A549 (cell line): ENCODE measurements around the gene HYAL4. TPM values are rescaled to one million over a fixed set of nuclear protein-coding genes. Genes with fewer than 3 reads are reported as not detected.
A peak's percentile ranks its signal among the peaks of the same experiment; 100 is the strongest.

Experiments
- ATAC-seq, 2 experiments: fragments of 200-7000 bp in 1 of 2; fragments of >200 bp in 1 of 2; cut with Nextera tagmentation in 1 of 2; cut with Tn5 transposase in 1 of 2; 3 replicates each; pipeline versions ENCODE4 v1.8.0 to v1.9.1; 2018 to 2020; ENCODE audit warnings: mild to moderate bottlenecking in 1 of 2, moderate library complexity in 1 of 2
- CTCF ChIA-PET: fragments of 300-600 bp; sonication (Branson Sonifier 250); formaldehyde crosslinking; extraction: SDS; loops from one replicate; lab custom pipeline; 2021; ENCODE audit warnings: antibody characterized with exemption, inconsistent platforms; lab: Yijun Ruan, JAX
- POLR2A ChIA-PET: fragments of 350-600 bp; formaldehyde crosslinking; extraction: SDS; loops from one replicate; lab custom pipeline; 2021; ENCODE audit warnings: antibody characterized with exemption, inconsistent platforms; lab: Yijun Ruan, JAX
- DNase-seq, 2 experiments: peaks; one replicate each; pipeline versions ENCODE4 v3.0.0 to v3.0.0-alpha.2; 2011 to 2016; ENCODE audit warnings: low read depth in 1 of 2, low spot score in 1 of 2
- FAIRE-seq: peaks from 2 replicates; lab custom pipeline; 2011; peaks lifted over from hg19 to GRCh38; lab: Jason Lieb, UNC
- H3K27ac ChIP-seq, 2 experiments: fragments of >200 bp; sonication (Bioruptor Twin); formaldehyde crosslinking; 3 replicates each; pipeline ENCODE4 v1.5.1; 2016 to 2017
- H3K4me1 ChIP-seq: fragments of >200 bp; sonication (Bioruptor Twin); formaldehyde crosslinking; 3 replicates; pipeline ENCODE4 v1.6.1; 2016
- H3K4me2 ChIP-seq: fragments of >200 bp; sonication (Bioruptor Twin); formaldehyde crosslinking; 3 replicates; pipeline ENCODE4 v1.6.1; 2016
- H3K4me3 ChIP-seq: fragments of >200 bp; sonication (Bioruptor Twin); formaldehyde crosslinking; 3 replicates; pipeline ENCODE4 v1.5.1; 2016
- H3K9me3 ChIP-seq: fragments of >200 bp; sonication (Bioruptor Twin); formaldehyde crosslinking; 3 replicates; pipeline ENCODE4 v1.6.1; 2016
- BHLHE40 ChIP-seq: IDR thresholded peaks from 2 replicates; pipeline ENCODE4 v1.6.1; 2012; ENCODE audit warnings: low read depth, low read length, inconsistent platforms
- CBX2 ChIP-seq: fragments of 200-600 bp; sonication (generic); IDR thresholded peaks from 2 replicates; pipeline ENCODE4 v1.6.1; 2016; ENCODE audit warnings: low read depth, mild to moderate bottlenecking, borderline replicate concordance
- CHD2 ChIP-seq: fragments of 150-350 bp; IDR thresholded peaks from 2 replicates; pipeline ENCODE4 v1.6.1; 2014; ENCODE audit warnings: low read length; ENCODE audit not compliant: partially characterized antibody
- EHF ChIP-seq: fragments of 250-450 bp; sonication (Bioruptor Pico); IDR thresholded peaks from 2 replicates; pipeline ENCODE4 v1.5.0; 2020; ENCODE audit warnings: mild to moderate bottlenecking
- ESRRA ChIP-seq: fragments of 150-350 bp; IDR thresholded peaks from 2 replicates; pipeline ENCODE4 v1.6.1; 2014; ENCODE audit warnings: mild to moderate bottlenecking, low read length, borderline replicate concordance
- HOXB5 ChIP-seq: fragments of 250-450 bp; sonication (Bioruptor Pico); IDR thresholded peaks from 2 replicates; pipeline ENCODE4 v1.5.0; 2020; ENCODE audit warnings: mild to moderate bottlenecking, moderate library complexity
- KDM1A ChIP-seq: fragments of 200-600 bp; sonication (generic); IDR thresholded peaks from 2 replicates; pipeline ENCODE4 v1.6.1; 2016; ENCODE audit warnings: low read depth, mild to moderate bottlenecking
- MAFK ChIP-seq: fragments of 450-650 bp; IDR thresholded peaks from 2 replicates; pipeline ENCODE4 v1.6.1; 2014; ENCODE audit not compliant: partially characterized antibody
- MAZ ChIP-seq: fragments of 150-350 bp; IDR thresholded peaks from 2 replicates; pipeline ENCODE4 v1.6.1; 2014; ENCODE audit warnings: antibody characterized with exemption, low read depth, low read length, borderline replicate concordance
- MYC ChIP-seq: IDR thresholded peaks from 2 replicates; pipeline ENCODE4 v1.6.1; 2012; ENCODE audit warnings: mild to moderate bottlenecking, inconsistent platforms, low read length, improper control_type of control experiment, borderline replicate concordance
- PHF8 ChIP-seq: fragments of 200-600 bp; sonication (generic); IDR thresholded peaks from 2 replicates; pipeline ENCODE4 v1.6.1; 2016; ENCODE audit warnings: low read depth, mild to moderate bottlenecking, antibody characterized with exemption, moderate library complexity, borderline replicate concordance
- RAD21 ChIP-seq, 2 experiments: fragments of >200 bp in 1 of 2; sonication (Bioruptor Twin) in 1 of 2; formaldehyde crosslinking in 1 of 2; IDR thresholded peaks in 1 of 2; conservative IDR thresholded peaks in 1 of 2; 2 replicates in 1 of 2; 3 replicates in 1 of 2; pipeline ENCODE4 v1.6.1; 2012 to 2018; ENCODE audit warnings: inconsistent platforms in 1 of 2
- RFX5 ChIP-seq: fragments of 450-650 bp; IDR thresholded peaks from 2 replicates; pipeline ENCODE4 v1.7.1; 2014; ENCODE audit warnings: antibody characterized with exemption, mild to moderate bottlenecking, moderate library complexity
- SREBF2 ChIP-seq: fragments of 450-650 bp; IDR thresholded peaks from 2 replicates; pipeline ENCODE4 v1.6.1; 2014; ENCODE audit warnings: mild to moderate bottlenecking, moderate library complexity
- TFCP2L1 ChIP-seq: fragments of 250-450 bp; sonication (Bioruptor Pico); IDR thresholded peaks from 2 replicates; pipeline ENCODE4 v1.5.0; 2021; ENCODE audit warnings: mild to moderate bottlenecking
- TP53 ChIP-seq: fragments of 250-450 bp; sonication (Bioruptor Pico); IDR thresholded peaks from 2 replicates; pipeline ENCODE4 v1.5.0; 2021; ENCODE audit warnings: mild to moderate bottlenecking, moderate library complexity
- ZNF302 ChIP-seq: fragments of 250-450 bp; sonication (Bioruptor Pico); IDR thresholded peaks from 2 replicates; pipeline ENCODE4 v1.9.0; 2021; ENCODE audit warnings: inconsistent platforms, mild to moderate bottlenecking, moderate library complexity
- WGBS: methylation state at CpG from one replicate; pipeline ENCODE4 v1.1.6; 2017; ENCODE audit errors: missing lambda C conversion rate; 5-methylcytosine and 5-hydroxymethylcytosine counted together
- polyA minus RNA-seq: library from RNA; depleted of rRNA, polyadenylated mRNA; stranded (reverse); fragments of >200 nt; gene quantifications from 2 replicates; pipeline ENCODE4 v1.2.3, GENCODE V29; 2011; rRNA and poly(A)+ RNA removed
- polyA plus RNA-seq, 4 experiments: library from polyadenylated mRNA; depleted of rRNA in 3 of 4; stranded (reverse); fragments of >200 nt; fragmentation: RNase III in 1 of 4; extraction: RNeasy Plus Mini Kit Qiagen cat#74134 plus additional on column Dnase treatment in 1 of 4; gene quantifications; 2 replicates in 3 of 4; 3 replicates in 1 of 4; pipeline ENCODE4 v1.2.3, GENCODE V29; 2011 to 2017
- TF ChIP-seq, protein P1 (sequence below): fragments of 200-600 bp; sonication (generic); IDR thresholded peaks from 2 replicates; pipeline ENCODE4 v1.6.1; 2016; ENCODE audit warnings: antibody characterized with exemption, mild to moderate bottlenecking, moderate library complexity
- TF ChIP-seq, protein P2 (sequence below): fragments of 150-350 bp; IDR thresholded peaks from 2 replicates; pipeline ENCODE4 v1.6.1; 2014; ENCODE audit warnings: low read depth, mild to moderate bottlenecking, low read length
- TF ChIP-seq, protein P3 (sequence below): fragments of >200 bp; sonication (Bioruptor Twin); formaldehyde crosslinking; IDR thresholded peaks from 3 replicates; pipeline ENCODE4 v1.5.1; 2016
- TF ChIP-seq, protein P4 (sequence below): IDR thresholded peaks from 2 replicates; pipeline ENCODE4 v1.6.1; 2012

Gene HYAL4, protein sequence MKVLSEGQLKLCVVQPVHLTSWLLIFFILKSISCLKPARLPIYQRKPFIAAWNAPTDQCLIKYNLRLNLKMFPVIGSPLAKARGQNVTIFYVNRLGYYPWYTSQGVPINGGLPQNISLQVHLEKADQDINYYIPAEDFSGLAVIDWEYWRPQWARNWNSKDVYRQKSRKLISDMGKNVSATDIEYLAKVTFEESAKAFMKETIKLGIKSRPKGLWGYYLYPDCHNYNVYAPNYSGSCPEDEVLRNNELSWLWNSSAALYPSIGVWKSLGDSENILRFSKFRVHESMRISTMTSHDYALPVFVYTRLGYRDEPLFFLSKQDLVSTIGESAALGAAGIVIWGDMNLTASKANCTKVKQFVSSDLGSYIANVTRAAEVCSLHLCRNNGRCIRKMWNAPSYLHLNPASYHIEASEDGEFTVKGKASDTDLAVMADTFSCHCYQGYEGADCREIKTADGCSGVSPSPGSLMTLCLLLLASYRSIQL
- polyA plus RNA-seq (2011; rRNA removed): 0.16 and 0.30 TPM in 2 replicates
- 0.05 TPM in 1 of 2 replicates, not detected in the other for polyA plus RNA-seq (2012; cell fraction: cytosol; rRNA removed)
- not detected in 2 replicates for polyA plus RNA-seq (2012; cell fraction: nucleus; rRNA removed)
- polyA plus RNA-seq (2017; fragmentation: RNase III; extraction: RNeasy Plus Mini Kit Qiagen cat#74134 plus additional on column Dnase treatment): 0.05 TPM in 1 of 3 replicates, not detected in the others
- polyA minus RNA-seq: not detected in 2 replicates

DNA sequence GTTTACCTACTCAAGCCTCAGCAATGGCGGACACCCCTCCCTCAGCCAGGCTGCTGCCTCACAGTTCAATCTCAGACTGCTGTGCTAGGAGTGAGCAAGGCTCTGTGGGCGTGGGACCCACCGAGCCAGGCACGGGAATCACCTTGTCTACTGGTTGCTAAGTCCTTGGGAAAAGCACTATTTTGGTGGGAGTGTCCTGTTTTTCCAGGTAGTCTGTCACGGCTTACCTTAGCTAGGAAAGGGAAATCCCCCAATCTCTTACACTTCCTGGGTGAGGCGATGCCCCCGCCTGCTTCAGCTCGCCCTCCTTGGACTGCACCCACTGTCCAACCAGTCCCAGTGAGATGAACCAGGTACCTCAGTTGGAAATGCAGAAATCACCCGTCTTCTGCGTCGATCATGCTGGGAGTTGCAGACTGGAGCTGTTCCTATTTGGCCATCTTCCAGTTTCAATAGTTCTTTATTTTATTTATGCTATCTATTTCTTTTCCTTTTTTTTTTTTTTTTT, at the start of gene HYAL4:
Gene HYAL4, plus strand, starts transcription at position 458 of the 508 bp plus-strand sequence. CDS start 23,105 bp downstream, outside the sequence.
- H3K4me3 ChIP-seq: no peak within 1 kb of the TSS
- FAIRE-seq: no peak

DNA sequence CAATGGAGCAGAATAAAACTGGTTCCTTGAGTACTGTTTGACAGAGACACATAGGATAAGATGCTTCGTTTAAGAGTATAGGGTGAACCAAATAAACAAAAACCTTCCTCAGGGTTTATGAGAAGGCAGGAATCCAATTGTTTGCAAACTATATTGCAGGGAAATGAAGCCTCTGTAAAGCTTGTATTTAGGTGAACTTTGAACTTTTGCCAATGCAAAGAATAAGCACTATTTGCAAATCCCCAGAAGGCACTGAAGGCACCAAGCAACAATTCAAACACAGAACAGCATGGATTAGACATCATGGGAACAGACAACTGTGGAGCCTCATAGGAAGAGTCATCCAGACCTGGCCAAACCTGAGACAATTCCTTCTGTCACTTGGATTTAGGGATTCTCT, 49.1 kb upstream of the HYAL4 start:
- CTCF ChIA-PET: interaction anchor here (1.0 to 5.4 kb wide), 3 partner anchors 69 to 76 kb away, joined by 3 to 75 read pairs (median 5); no protein-coding TSS in a partner anchor
- POLR2A ChIA-PET: no interaction called here
- no peak for FAIRE-seq

More for the DNA sequence above, at the start of gene HYAL4:
- ATAC-seq: no peak
- POLR2A ChIA-PET: no interaction called here
- Histone ChIP-seq H3K4me1 (0 out of 3 replicates have a peak, but pooled peaks cover 5% of the 10 kb centered on the region), H3K27ac (no peak within 1 kb of the TSS), H3K4me2 (peak within 1 kb of the TSS; percentile 29; the same call in 1 of the 3 replicates), H3K9me3 (no peaks in the 10 kb centered on the region; the same call in 2 of the 3 replicates)
- WGBS: 77% methylated on average over 11 of the region's 11 CpGs
- DNase-seq: no peak
- no peak for TF ChIP-seq RAD21 (conservative IDR thresholded peaks at IDR 0.05 in 1 of 2, IDR thresholded peaks at IDR 0.05 in 1 of 2)
- TF ChIP-seq EHF (CRISPR knock-in tag): no peak
- TF ChIP-seq, protein P1, sequence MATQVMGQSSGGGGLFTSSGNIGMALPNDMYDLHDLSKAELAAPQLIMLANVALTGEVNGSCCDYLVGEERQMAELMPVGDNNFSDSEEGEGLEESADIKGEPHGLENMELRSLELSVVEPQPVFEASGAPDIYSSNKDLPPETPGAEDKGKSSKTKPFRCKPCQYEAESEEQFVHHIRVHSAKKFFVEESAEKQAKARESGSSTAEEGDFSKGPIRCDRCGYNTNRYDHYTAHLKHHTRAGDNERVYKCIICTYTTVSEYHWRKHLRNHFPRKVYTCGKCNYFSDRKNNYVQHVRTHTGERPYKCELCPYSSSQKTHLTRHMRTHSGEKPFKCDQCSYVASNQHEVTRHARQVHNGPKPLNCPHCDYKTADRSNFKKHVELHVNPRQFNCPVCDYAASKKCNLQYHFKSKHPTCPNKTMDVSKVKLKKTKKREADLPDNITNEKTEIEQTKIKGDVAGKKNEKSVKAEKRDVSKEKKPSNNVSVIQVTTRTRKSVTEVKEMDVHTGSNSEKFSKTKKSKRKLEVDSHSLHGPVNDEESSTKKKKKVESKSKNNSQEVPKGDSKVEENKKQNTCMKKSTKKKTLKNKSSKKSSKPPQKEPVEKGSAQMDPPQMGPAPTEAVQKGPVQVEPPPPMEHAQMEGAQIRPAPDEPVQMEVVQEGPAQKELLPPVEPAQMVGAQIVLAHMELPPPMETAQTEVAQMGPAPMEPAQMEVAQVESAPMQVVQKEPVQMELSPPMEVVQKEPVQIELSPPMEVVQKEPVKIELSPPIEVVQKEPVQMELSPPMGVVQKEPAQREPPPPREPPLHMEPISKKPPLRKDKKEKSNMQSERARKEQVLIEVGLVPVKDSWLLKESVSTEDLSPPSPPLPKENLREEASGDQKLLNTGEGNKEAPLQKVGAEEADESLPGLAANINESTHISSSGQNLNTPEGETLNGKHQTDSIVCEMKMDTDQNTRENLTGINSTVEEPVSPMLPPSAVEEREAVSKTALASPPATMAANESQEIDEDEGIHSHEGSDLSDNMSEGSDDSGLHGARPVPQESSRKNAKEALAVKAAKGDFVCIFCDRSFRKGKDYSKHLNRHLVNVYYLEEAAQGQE: no peak
- no peak for TF ChIP-seq KDM1A
- TF ChIP-seq, protein P2, sequence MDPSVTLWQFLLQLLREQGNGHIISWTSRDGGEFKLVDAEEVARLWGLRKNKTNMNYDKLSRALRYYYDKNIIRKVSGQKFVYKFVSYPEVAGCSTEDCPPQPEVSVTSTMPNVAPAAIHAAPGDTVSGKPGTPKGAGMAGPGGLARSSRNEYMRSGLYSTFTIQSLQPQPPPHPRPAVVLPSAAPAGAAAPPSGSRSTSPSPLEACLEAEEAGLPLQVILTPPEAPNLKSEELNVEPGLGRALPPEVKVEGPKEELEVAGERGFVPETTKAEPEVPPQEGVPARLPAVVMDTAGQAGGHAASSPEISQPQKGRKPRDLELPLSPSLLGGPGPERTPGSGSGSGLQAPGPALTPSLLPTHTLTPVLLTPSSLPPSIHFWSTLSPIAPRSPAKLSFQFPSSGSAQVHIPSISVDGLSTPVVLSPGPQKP: no peak
- no peak for TF ChIP-seq HOXB5 (CRISPR knock-in tag)
- TF ChIP-seq, protein P3, sequence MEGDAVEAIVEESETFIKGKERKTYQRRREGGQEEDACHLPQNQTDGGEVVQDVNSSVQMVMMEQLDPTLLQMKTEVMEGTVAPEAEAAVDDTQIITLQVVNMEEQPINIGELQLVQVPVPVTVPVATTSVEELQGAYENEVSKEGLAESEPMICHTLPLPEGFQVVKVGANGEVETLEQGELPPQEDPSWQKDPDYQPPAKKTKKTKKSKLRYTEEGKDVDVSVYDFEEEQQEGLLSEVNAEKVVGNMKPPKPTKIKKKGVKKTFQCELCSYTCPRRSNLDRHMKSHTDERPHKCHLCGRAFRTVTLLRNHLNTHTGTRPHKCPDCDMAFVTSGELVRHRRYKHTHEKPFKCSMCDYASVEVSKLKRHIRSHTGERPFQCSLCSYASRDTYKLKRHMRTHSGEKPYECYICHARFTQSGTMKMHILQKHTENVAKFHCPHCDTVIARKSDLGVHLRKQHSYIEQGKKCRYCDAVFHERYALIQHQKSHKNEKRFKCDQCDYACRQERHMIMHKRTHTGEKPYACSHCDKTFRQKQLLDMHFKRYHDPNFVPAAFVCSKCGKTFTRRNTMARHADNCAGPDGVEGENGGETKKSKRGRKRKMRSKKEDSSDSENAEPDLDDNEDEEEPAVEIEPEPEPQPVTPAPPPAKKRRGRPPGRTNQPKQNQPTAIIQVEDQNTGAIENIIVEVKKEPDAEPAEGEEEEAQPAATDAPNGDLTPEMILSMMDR: no peak
- no peak for TF ChIP-seq SREBF2
- no peak for TF ChIP-seq PHF8
- no peak for TF ChIP-seq CBX2
- TF ChIP-seq TP53: no peak
- no peak for TF ChIP-seq BHLHE40
- no peak for TF ChIP-seq RFX5
- CTCF ChIA-PET: interaction anchor here (0.6 to 3.9 kb wide), 5 partner anchors 21 to 96 kb away, joined by 3 to 19 read pairs (median 3); partner anchors contain the start of gene WASL

More for the DNA sequence above, 49.1 kb upstream of the HYAL4 start:
- ATAC-seq (no peak), DNase-seq (no peak)
- WGBS: 4% methylated on average over 1 of the region's 1 CpG
- H3K4me1 ChIP-seq: peaks cover 4% of the 10 kb centered on the region; the same call in 1 of the 3 replicates
- H3K27ac ChIP-seq: no peak overlapping the region
- TF ChIP-seq MAZ (no peak), ZNF302 (CRISPR knock-in tag) (no peak), TFCP2L1 (CRISPR knock-in tag) (no peak), MYC (no peak), ESRRA (no peak), SREBF2 (no peak), PHF8 (no peak), CHD2 (no peak), MAFK (no peak)
- TF ChIP-seq, protein P4, sequence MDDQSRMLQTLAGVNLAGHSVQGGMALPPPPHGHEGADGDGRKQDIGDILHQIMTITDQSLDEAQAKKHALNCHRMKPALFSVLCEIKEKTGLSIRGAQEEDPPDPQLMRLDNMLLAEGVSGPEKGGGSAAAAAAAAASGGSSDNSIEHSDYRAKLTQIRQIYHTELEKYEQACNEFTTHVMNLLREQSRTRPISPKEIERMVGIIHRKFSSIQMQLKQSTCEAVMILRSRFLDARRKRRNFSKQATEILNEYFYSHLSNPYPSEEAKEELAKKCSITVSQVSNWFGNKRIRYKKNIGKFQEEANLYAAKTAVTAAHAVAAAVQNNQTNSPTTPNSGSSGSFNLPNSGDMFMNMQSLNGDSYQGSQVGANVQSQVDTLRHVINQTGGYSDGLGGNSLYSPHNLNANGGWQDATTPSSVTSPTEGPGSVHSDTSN: no peak
- no peak overlapping the region for H3K4me3 ChIP-seq
- H3K9me3 ChIP-seq: no peaks in the 10 kb centered on the region
- H3K4me2 ChIP-seq: no peak overlapping the region
